Smooth muscle cell (in vitro differentiated cells): ENCODE data around the gene USP44. TPM values are rescaled to one million over a fixed set of nuclear protein-coding genes. Genes with fewer than 3 reads are reported as not detected.

Source experiments
- DNase-seq: peaks from one replicate; lab custom pipeline; 2025; ENCODE audit not compliant: unreplicated experiment; lab: John Stamatoyannopoulos, UW
- H2AFZ ChIP-seq: fragments of 200-600 bp; sonication (generic); 2 replicates; pipeline ENCODE4 v1.6.0; 2016; ENCODE audit warnings: antibody characterized with exemption, low read depth, mild to moderate bottlenecking
- H3F3A ChIP-seq: fragments of 200-600 bp; sonication (generic); 2 replicates; pipeline ENCODE4 v1.6.0; 2017; ENCODE audit warnings: antibody characterized with exemption, low read depth
- H3K27ac ChIP-seq: fragments of 200-600 bp; sonication (generic); 2 replicates; pipeline ENCODE4 v1.5.1; 2016; ENCODE audit warnings: low read depth, mild to moderate bottlenecking
- H3K27me3 ChIP-seq: fragments of 200-600 bp; sonication (generic); 2 replicates; pipeline ENCODE4 v1.6.1; 2016; ENCODE audit warnings: low read depth, mild to moderate bottlenecking
- H3K36me3 ChIP-seq: fragments of 200-600 bp; sonication (generic); 2 replicates; pipeline ENCODE4 v1.5.1; 2016; ENCODE audit warnings: low read depth
- H3K4me1 ChIP-seq: fragments of 200-600 bp; sonication (generic); 2 replicates; pipeline ENCODE4 v1.5.1; 2016; ENCODE audit warnings: low read depth
- H3K4me2 ChIP-seq: fragments of 200-600 bp; sonication (generic); 2 replicates; pipeline ENCODE4 v1.6.0; 2016; ENCODE audit warnings: mild to moderate bottlenecking
- H3K4me3 ChIP-seq: fragments of 200-600 bp; sonication (generic); 2 replicates; pipeline ENCODE4 v1.5.1; 2016; ENCODE audit warnings: mild to moderate bottlenecking
- H3K79me2 ChIP-seq: fragments of 200-600 bp; sonication (generic); 2 replicates; pipeline ENCODE4 v1.6.0; 2016; ENCODE audit warnings: low read depth, mild to moderate bottlenecking
- H3K9ac ChIP-seq: fragments of 200-600 bp; sonication (generic); 2 replicates; pipeline ENCODE4 v1.6.0; 2016; ENCODE audit warnings: low read depth
- H3K9me3 ChIP-seq: fragments of 200-600 bp; sonication (generic); replicated peaks from 2 replicates; pipeline ENCODE4 v1.5.1; 2016; ENCODE audit warnings: low read depth
- H4K20me1 ChIP-seq: fragments of 200-600 bp; sonication (generic); 2 replicates; pipeline ENCODE4 v1.6.0; 2016; ENCODE audit warnings: low read depth
- WGBS: methylation state at CpG from one replicate; pipeline ENCODE4 v1.1.7; 2016; ENCODE audit warnings: low lambda C conversion rate; 5-methylcytosine and 5-hydroxymethylcytosine counted together
- polyA plus RNA-seq: library from polyadenylated mRNA; unstranded; fragments of >200 nt; fragmentation: Nextera tagmentation; extraction: Ambion mirVana; gene quantifications from 2 replicates; pipeline ENCODE4 v1.2.1, GENCODE V29; 2016
- total RNA-seq: library from RNA; depleted of rRNA; stranded (reverse); fragments of >200 nt; gene quantifications from 2 replicates; pipeline ENCODE4 v1.2.3, GENCODE V29; 2014
- TF ChIP-seq, protein P1 (sequence below): fragments of 200-600 bp; sonication (generic); IDR thresholded peaks from 2 replicates; pipeline ENCODE4 v1.5.1; 2017; ENCODE audit warnings: borderline replicate concordance, mild to moderate bottlenecking, antibody characterized with exemption; ENCODE audit not compliant: insufficient read depth, poor library complexity, severe bottlenecking

The USP44 gene
- total and polyA plus RNA-seq, 2 experiments from 2014 or later, result 0.10 TPM; not detected in 1

DNA sequence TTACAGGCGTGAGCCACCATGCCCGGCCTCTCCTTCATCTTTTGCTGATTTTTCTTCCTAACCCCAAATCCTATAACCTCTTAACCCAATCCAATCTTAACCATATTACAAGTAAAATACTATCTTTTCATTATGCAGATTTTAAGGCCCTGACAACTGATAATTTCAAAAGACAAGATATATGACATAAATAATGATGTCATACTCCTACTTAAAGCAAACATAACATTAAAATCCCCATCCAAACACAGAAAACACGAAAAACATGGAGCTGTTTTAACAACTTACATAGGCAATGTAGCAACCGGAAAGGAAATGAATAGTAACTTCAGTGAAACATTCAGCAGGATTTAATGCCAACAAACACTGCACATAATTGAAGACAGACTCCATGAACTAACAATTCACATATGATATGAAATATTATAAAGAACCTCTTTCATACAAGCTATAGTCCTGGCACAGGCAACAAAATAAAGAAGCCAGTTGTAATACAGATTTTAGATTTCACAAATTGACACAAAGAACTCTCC, 21.5 kb downstream of the USP44 start:
- Histone ChIP-seq H2AFZ (no peak overlapping the region), H3K36me3 (no peaks in the 10 kb centered on the region), H3K27ac (no peak overlapping the region), H4K20me1 (no peaks in the 10 kb centered on the region), H3K4me1 (no peaks in the 10 kb centered on the region), H3K4me3 (no peak overlapping the region), H3F3A (no peaks in the 10 kb centered on the region), H3K27me3 (no peaks in the 10 kb centered on the region), H3K9ac (no peak overlapping the region), H3K79me2 (no peaks in the 10 kb centered on the region), H3K4me2 (no peak overlapping the region), H3K9me3 (no peaks in the 10 kb centered on the region)
- WGBS, result 90% methylated on average over 4 of the region's 4 CpGs
- TF ChIP-seq, protein P1, sequence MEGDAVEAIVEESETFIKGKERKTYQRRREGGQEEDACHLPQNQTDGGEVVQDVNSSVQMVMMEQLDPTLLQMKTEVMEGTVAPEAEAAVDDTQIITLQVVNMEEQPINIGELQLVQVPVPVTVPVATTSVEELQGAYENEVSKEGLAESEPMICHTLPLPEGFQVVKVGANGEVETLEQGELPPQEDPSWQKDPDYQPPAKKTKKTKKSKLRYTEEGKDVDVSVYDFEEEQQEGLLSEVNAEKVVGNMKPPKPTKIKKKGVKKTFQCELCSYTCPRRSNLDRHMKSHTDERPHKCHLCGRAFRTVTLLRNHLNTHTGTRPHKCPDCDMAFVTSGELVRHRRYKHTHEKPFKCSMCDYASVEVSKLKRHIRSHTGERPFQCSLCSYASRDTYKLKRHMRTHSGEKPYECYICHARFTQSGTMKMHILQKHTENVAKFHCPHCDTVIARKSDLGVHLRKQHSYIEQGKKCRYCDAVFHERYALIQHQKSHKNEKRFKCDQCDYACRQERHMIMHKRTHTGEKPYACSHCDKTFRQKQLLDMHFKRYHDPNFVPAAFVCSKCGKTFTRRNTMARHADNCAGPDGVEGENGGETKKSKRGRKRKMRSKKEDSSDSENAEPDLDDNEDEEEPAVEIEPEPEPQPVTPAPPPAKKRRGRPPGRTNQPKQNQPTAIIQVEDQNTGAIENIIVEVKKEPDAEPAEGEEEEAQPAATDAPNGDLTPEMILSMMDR, result no peak
- no peak for DNase-seq

- TF ChIP-seq, protein P1, result no peak
- Histone ChIP-seq H3K4me3 (no peak overlapping the region), H3K4me2 (no peak overlapping the region), H3K27me3 (no peaks in the 10 kb centered on the region), H4K20me1 (no peaks in the 10 kb centered on the region), H3K9ac (no peak overlapping the region), H3K9me3 (no peaks in the 10 kb centered on the region), H3K36me3 (no peaks in the 10 kb centered on the region), H3K27ac (no peak overlapping the region), H3K79me2 (no peaks in the 10 kb centered on the region), H2AFZ (no peak overlapping the region), H3K4me1 (no peaks in the 10 kb centered on the region), H3F3A (no peaks in the 10 kb centered on the region)
- 78% methylated on average over 4 of the region's 4 CpGs for WGBS
- DNase-seq, result no peak
Observed at GRCh38 chr12:95528431-95528830, 22.8 kb downstream of the USP44 start.

GRCh38 chr12:95522692-95523091, 28.6 kb downstream of the USP44 start:
- Histone ChIP-seq H3K36me3 (no peaks in the 10 kb centered on the region), H2AFZ (no peak overlapping the region), H3K79me2 (no peaks in the 10 kb centered on the region), H3K9me3 (no peaks in the 10 kb centered on the region), H3K4me3 (no peak overlapping the region), H4K20me1 (no peaks in the 10 kb centered on the region), H3K4me2 (no peak overlapping the region), H3K9ac (no peak overlapping the region), H3K27me3 (no peaks in the 10 kb centered on the region), H3K27ac (no peak overlapping the region), H3F3A (no peaks in the 10 kb centered on the region), H3K4me1 (no peaks in the 10 kb centered on the region)
- DNase-seq, result no peak
- 94% methylated on average over 8 of the region's 8 CpGs for WGBS
- TF ChIP-seq, protein P1, result no peak

DNA sequence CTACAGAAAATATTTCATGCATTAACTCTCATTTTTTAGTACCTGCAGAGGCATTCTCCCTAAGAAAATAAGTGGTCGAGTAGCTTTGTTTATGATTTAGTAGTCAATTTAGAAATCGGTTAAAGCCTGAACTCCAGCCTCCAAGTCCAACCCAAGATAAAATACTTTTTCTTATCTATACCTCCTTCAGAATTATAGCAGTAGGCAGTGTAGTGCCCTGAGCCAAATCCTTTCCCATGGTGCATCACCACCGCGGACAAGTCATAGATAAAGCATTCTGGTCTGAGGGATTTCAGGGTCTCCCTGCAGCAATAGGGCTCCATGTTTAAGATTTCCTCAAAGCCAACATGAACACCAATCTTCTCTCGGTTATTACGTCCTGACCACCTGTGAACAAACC, 30.5 kb downstream of the USP44 start:
- H3K4me2 ChIP-seq, result no peak overlapping the region
- H3K27me3 ChIP-seq, result no peaks in the 10 kb centered on the region
- H3K4me1 ChIP-seq, result no peaks in the 10 kb centered on the region
- TF ChIP-seq, protein P1, result no peak
- no peak for DNase-seq
- no peak overlapping the region for H3K27ac ChIP-seq
- H4K20me1 ChIP-seq, result peaks cover 10% of the 10 kb centered on the region
- H3K36me3 ChIP-seq, result no peaks in the 10 kb centered on the region
- H3F3A ChIP-seq, result peaks cover 5% of the 10 kb centered on the region
- H3K4me3 ChIP-seq, result no peak overlapping the region
- H3K9ac ChIP-seq, result no peak overlapping the region
- no peaks in the 10 kb centered on the region for H3K79me2 ChIP-seq
- no peaks in the 10 kb centered on the region for H3K9me3 ChIP-seq
- 84% methylated on average over 6 of the region's 6 CpGs for WGBS
- no peak overlapping the region for H2AFZ ChIP-seq
